Mucosa of stomach (tissue), 1 donor: ENCODE results near the gene NDUFV1.
A peak's percentile ranks its signal among the peaks of the same experiment; 100 is the strongest.
"Not testable (repeated sequence)": the region's sequence is repeated elsewhere in the genome, so short reads cannot be mapped to it uniquely, and the experiment has no call there.

ENCODE experiments used
- H3K27me3 ChIP-seq: one replicate; pipeline ENCODE4 v1.7.0; 2013; ENCODE audit warnings: mild to moderate bottlenecking, low read length; ENCODE audit not compliant: control insufficient read depth, insufficient read depth
- H3K36me3 ChIP-seq: one replicate; pipeline ENCODE4 v1.7.0; 2013; ENCODE audit warnings: low read length; ENCODE audit not compliant: control insufficient read depth, insufficient read depth
- H3K4me1 ChIP-seq: one replicate; pipeline ENCODE4 v1.7.0; 2013; ENCODE audit warnings: mild to moderate bottlenecking, low read length; ENCODE audit not compliant: control insufficient read depth, insufficient read depth
- H3K4me3 ChIP-seq: one replicate; pipeline ENCODE4 v1.7.0; 2013; ENCODE audit warnings: low read length
- H3K9ac ChIP-seq: one replicate; pipeline ENCODE4 v1.7.0; 2013; ENCODE audit warnings: mild to moderate bottlenecking, low read length, moderate library complexity
- H3K9me3 ChIP-seq: one replicate; pipeline ENCODE4 v1.7.0; 2013; ENCODE audit warnings: mild to moderate bottlenecking, low read length, moderate library complexity; ENCODE audit not compliant: control insufficient read depth
- donor health status: Pancreatic carcinoma.

Gene NDUFV1

DNA sequence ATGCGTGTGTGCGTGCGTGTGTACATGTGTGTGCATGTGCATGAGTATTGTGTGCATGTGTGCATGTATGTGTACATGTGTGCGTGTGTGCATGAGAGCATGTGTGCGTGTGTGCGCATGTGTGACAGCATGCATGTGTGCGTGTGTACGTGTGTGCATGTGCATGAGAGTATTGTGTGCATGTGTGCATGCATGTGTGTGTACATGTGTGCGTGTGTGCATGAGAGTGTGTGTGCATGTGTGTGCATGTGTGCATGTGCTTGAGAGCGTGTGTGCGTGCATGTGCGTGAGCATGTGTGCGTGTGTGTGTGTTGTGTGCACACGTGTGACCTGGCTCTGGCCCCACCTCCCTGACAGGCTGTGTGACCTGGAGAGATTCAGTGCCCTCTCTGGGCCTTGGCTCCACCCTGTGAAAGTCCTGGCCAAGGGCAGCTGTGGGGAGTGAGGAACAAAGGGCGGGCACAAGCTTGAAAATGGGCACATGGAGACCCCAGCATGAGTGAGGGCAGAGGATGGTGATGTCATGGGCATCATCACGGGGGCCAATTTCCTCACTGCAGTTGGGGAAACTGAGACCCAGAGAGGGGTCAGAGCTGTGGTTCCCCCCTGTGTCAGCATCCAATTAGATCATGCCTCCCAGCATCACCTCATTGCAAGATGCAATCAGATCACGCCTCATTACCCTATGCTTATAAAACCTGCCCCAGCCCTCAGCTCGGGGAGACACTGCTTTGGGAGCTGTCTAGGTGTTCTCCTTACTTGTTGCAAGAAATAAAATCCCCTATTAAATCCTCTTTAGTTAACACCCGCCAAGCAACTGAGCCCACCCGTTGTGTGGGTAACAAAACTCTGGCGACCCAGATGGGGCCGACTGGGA lies 43.1 kb downstream of the NDUFV1 start:
- H3K9me3 ChIP-seq: no peaks in the 10 kb centered on the region
- H3K9ac ChIP-seq: peak overlapping the region; percentile 65
- H3K36me3 ChIP-seq: no peaks in the 10 kb centered on the region
- peaks cover 13% of the 10 kb centered on the region for H3K4me1 ChIP-seq
- no peaks in the 10 kb centered on the region for H3K27me3 ChIP-seq
- peak overlapping the region; percentile 49 for H3K4me3 ChIP-seq

DNA sequence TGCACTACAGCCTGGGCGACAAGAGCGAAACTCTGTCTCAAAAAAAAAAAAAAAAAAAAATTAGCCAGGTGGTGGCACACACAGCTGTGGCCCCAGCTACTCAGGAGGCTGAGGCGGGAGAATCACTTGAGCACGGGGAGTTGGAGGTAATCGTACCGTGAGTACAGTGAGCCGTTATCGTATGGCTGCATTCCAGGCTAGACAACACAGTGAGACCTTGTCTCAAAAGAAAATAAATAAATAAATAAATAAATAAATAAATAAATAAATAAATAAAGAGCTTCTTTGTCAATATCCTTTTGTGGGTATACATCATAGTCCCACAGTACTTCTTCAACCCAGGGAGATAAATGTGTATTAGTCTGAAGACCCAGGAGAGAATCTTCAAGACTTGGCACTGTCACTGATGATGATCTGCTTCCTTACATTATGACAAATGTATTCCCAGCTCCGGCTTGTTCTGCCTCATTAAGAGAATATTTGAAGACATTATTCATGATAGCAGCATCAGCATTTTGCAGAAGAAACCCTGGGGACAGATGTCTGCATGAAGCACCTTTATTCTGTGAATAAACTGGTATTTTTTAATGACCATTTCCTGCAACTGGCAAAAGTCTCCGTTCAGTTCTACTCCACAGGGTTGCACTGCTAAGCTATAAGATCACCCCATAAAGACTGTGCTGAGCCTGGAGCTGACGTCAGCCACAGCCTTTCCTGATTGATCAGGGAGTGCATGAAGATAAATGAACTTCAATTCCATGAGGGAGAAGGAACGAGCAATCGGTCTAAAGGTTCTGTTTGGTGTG lies 45.4 kb downstream of the NDUFV1 start:
- no peaks in the 10 kb centered on the region for H3K27me3 ChIP-seq
- H3K9ac ChIP-seq: no peak overlapping the region
- no peaks in the 10 kb centered on the region for H3K9me3 ChIP-seq
- H3K36me3 ChIP-seq: no peaks in the 10 kb centered on the region
- H3K4me3 ChIP-seq: no peak overlapping the region
- peaks cover 16% of the 10 kb centered on the region for H3K4me1 ChIP-seq

DNA sequence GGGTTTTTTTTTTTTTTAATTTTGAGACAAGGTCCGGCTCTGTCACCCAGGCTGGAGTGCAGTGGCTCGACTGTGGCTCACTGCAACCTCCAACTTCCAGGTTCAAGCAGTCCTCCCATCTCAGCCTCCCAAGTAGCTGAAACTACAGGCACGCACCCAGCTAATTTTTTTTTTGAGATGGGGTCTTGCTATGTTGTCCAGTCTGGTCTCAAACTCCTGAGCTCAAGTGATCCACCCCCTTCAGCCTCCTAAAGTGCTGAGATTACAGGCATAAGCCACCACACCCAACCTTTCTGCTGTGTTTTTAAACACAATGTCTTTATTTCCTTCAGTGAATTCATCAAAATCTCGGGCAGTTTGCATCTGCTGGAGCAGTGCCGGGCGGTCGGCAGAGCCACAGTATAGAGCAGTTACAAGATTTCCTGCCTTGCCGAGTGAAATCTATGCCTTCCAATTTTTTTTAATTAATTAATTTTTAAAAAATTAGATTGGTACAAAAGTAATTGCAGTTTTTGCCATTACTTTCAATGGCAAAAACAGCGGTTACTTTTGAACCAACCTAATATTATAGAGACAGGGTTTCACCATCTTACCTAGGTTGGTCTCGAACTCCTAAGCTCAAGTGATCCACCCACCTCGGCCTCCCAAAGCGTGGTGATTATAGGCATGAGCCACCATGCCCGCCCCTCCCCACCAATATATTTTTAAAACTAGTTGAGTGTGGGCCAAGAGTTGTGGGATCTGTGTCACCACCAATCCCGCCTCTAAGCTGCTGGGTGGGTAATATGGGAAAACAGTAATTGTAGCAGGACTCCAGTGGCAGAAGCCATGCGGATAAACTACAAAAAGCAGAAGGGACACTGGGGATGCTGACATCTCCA lies 46.5 kb downstream of the NDUFV1 start:
- peaks cover 23% of the 10 kb centered on the region for H3K4me1 ChIP-seq
- no peaks in the 10 kb centered on the region for H3K9me3 ChIP-seq
- no peak overlapping the region for H3K4me3 ChIP-seq
- H3K36me3 ChIP-seq: no peaks in the 10 kb centered on the region
- no peaks in the 10 kb centered on the region for H3K27me3 ChIP-seq
- no peak overlapping the region for H3K9ac ChIP-seq

DNA sequence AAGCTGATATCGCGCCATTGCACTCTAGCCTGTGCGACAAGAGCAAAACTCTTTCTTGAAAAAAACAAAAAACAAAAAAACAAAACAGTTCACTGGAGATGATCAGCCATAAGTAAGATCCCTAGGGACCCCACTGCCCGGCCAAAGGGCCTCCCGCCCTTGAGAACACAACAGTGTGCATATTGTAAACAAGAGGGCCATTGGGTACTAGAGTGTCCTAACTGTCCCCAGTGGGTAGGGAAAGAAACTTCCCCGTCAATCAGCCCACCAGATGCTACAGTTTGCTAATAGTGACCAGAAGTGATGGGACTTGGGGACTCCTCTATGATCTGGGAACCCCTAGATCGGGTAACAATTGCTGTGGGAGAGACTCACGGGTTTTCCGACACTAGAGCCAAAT lies 47.5 kb downstream of the NDUFV1 start:
- Histone ChIP-seq H3K4me1 (peaks cover 27% of the 10 kb centered on the region), H3K36me3 (no peaks in the 10 kb centered on the region), H3K4me3 (no peak overlapping the region), H3K27me3 (no peaks in the 10 kb centered on the region), H3K9me3 (no peaks in the 10 kb centered on the region), H3K9ac (no peak overlapping the region)

DNA sequence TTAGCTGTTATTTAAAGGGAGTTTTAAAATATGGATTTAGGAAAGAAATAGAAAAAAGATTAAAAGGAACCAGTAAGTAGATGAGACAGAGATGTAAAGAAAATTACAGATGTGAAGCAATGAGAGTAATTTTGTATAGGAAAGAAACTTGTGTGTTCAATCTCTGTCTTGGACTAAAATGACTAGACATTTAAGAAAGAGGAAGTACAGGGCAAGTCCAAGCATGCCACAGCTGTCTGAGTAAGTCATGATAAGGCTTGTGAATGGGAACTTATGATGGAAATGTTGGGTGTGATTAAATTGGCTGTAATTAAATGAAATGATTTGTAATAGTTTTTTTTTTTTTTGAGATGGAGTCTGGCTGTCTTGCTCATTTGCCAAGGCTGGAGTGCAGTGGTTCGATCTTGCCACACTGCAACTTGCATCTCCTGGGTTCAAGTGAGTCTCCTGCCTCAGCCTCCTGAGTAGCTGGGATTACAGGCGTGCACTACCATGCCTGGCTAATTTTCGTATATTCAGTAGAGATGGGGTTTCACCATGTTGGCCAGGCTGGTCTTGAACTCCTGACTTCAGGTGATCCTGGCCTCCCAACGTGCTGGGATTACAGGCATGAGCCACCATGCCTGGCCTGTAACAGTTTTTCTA lies 49.7 kb downstream of the NDUFV1 start:
- no peak overlapping the region for H3K9ac ChIP-seq
- H3K9me3 ChIP-seq: no peaks in the 10 kb centered on the region
- H3K27me3 ChIP-seq: no peaks in the 10 kb centered on the region
- H3K4me1 ChIP-seq: peaks cover 21% of the 10 kb centered on the region
- no peak overlapping the region for H3K4me3 ChIP-seq
- H3K36me3 ChIP-seq: no peaks in the 10 kb centered on the region

DNA sequence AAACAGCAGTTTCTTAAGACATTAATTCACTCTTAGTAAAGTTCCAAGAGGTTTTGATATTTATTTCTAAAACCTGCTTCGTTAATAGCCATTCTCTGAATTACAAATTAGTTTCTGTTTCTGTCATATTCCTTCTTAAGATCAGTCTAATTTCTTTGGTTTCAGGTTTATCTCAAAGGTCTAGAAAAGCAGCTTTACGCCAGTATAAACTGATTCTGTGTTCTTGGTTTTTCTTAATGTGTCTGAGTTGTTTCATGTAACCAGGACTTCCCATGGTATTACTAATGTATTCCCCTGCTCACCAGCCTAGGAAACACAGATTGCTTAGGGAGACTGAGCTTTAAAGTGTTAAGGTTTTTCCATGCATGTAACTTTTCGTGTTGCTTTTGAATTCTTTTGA lies 50.6 kb downstream of the NDUFV1 start:
- Histone ChIP-seq H3K36me3 (no peaks in the 10 kb centered on the region), H3K9ac (no peak overlapping the region), H3K4me1 (peaks cover 18% of the 10 kb centered on the region), H3K27me3 (no peaks in the 10 kb centered on the region), H3K9me3 (no peaks in the 10 kb centered on the region), H3K4me3 (no peak overlapping the region)

DNA sequence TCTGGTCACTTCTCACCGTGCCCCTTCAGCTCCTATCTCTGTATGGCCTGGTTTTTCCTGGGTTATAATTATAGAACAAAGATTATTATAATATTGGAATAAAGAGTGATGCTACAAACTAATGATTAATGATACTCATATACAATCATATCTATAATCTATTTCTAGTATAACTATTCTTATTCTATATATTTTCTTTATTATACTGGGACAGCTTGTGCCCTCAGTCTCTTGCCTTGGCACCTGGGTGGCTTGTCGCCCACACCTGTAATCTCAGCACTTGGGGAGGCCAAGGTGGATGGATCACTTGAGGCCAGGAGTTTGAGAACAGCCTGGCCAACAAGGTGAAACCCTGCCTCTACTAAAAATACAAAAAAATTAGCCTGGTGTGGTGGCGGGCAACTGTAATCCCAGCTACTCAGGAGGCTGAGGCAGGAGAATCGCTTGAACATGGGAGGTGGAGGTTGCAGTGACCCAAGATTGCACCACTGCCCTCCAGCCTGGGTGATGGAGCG lies 53.0 kb downstream of the NDUFV1 start:
- H3K27me3 ChIP-seq, H3K9ac ChIP-seq, H3K4me3 ChIP-seq, H3K36me3 ChIP-seq, H3K9me3 ChIP-seq: not testable (repeated sequence)
- peaks cover 14% of the 10 kb centered on the region for H3K4me1 ChIP-seq

DNA sequence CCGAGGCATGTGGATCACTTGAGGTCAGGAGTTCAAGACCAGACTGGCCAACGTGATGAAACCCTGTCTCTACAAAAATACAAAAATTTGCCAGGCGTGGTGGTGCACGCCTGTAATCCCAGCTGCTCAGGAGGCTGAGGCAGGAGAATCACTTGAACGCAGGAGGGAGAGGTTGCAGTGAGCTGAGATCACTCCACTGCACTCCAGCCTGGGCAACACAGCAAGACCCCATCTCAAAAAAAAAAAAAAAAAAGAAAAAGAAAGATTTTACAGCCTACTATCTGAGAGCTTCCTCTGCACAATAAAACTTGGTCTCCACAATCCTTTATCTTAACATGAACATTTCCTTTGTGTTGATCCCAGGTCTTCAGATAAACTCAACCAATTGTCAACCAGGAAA lies 54.0 kb downstream of the NDUFV1 start:
- not testable (repeated sequence) for H3K9ac ChIP-seq, H3K36me3 ChIP-seq, H3K4me3 ChIP-seq, H3K9me3 ChIP-seq, H3K27me3 ChIP-seq
- peaks cover 18% of the 10 kb centered on the region for H3K4me1 ChIP-seq
